Measurements from ENCODE around the gene CADPS2.
A peak's percentile ranks its signal among the peaks of the same experiment; 100 is the strongest.

The CADPS2 gene

DNA sequence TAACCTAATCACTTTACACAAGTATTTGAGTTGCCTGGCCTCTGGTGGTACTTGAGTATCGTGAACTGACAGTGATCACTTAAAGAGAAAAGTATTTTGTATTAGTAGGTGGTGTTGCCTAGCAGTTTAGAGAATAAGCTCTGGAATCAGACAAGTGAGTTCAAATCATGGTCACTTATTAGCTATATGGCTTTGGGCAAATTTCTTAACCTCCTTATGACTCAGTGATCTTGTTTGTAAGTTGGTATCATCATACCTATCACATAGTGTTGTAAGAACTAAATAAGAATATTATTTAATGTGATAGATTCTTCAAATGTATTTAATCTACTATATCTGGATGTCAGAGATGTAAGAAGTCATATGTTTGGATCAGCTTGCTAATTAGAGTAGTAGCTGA lies 351.2 kb downstream of the CADPS2 start:
- WGBS, 2 donors (ENCODE audit: extremely low coverage in 2 of 2, insufficient read length in 2 of 2, insufficient replicate concordance in 1 of 2): no CpG with 5 or more reads among the region's 1 CpG

DNA sequence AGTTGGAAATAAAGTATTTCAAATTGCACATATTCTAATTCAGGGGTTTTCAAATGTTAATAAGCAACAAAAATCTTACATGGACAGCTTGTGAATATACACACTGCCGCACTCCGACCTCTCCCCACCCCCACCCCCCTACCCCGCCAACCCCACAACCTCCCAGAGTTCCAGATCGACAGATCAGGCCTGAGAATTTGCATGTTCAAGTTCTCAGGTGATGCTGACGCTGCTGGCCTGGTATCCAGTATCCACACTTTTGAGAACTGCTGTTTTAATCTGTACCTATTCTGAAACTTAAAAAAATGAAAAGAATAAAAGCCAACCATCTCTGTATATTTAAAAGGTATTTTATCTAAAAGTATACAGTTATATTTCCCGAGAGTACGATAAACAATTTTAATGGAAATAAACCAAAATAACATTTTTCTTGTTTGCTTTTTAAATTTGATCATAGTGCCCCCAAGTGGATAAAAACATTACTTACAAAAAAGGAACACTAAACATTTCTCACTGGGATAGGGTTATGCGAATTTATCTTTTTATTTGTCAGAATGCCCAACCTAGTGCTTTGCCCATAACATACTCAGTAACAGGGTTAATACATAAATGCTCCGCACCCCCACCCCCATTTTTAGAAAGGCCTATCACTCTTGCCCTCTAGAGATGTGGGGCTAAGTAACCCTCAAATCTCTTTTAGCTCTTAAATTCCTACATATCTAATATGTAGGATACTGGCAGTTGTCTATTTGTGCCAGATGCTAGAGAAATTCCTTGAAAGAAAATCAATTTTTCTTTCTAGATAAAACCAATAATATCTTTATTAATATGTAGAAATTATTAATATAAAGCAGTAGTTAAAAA lies 353.6 kb downstream of the CADPS2 start:
- H2BK5ac ChIP-seq (ENCODE audit: low read length): no peak overlapping the region

More for the DNA sequence above, 351.2 kb downstream of the CADPS2 start:
- no peak overlapping the region for H2AFZ ChIP-seq (ENCODE audit: low read length)
- no peak overlapping the region for H3K9ac ChIP-seq (ENCODE audit: low read depth, low read length, poor library complexity)
- no peak for DNase-seq (ENCODE audit: low spot score)
- no peaks in the 10 kb centered on the region for H3K36me3 ChIP-seq (replicated peaks in 1 of 2; ENCODE audit: control insufficient read depth in 2 of 2, insufficient read depth in 2 of 2, low read length in 2 of 2)
- no peaks in the 10 kb centered on the region for H3K27me3 ChIP-seq (ENCODE audit: control insufficient read depth in 3 of 3, insufficient read depth in 3 of 3, low read depth in 1 of 3, low read length in 3 of 3)
- no peak overlapping the region for H3K14ac ChIP-seq (ENCODE audit: low read length)
- H4K8ac ChIP-seq (ENCODE audit: low read depth, low read length): no peak overlapping the region
- H3K18ac ChIP-seq (ENCODE audit: low read length): no peak overlapping the region
- peaks cover 0 to 6% of the 10 kb centered on the region in 2 donors for H3K4me1 ChIP-seq (ENCODE audit: control insufficient read depth in 2 of 2, insufficient read depth in 1 of 2, low read depth in 1 of 2, low read length in 2 of 2)
- H2BK5ac ChIP-seq (ENCODE audit: low read length): no peak overlapping the region
- no peak overlapping the region for H4K91ac ChIP-seq (ENCODE audit: low read depth, low read length, poor library complexity)
- H3K23ac ChIP-seq (ENCODE audit: low read depth, low read length, poor library complexity): no peak overlapping the region
- H3K27ac ChIP-seq (replicated peaks; ENCODE audit: low read length): no peak overlapping the region
- no peak overlapping the region for H2BK12ac ChIP-seq (ENCODE audit: low read length)
- H3K9me3 ChIP-seq (replicated peaks in 1 of 2; ENCODE audit: control insufficient read depth in 2 of 2, insufficient read depth in 1 of 2, low read depth in 1 of 2, low read length in 2 of 2): no peaks in the 10 kb centered on the region
- no peak overlapping the region for H2BK120ac ChIP-seq (ENCODE audit: low read depth, low read length)
- H2AK5ac ChIP-seq (ENCODE audit: low read depth, low read length): no peak overlapping the region
- no peak overlapping the region for H3K4ac ChIP-seq (ENCODE audit: low read length)
- H3K4me2 ChIP-seq (ENCODE audit: insufficient read depth, low read length, poor library complexity, severe bottlenecking): no peak overlapping the region
- H3K79me1 ChIP-seq (ENCODE audit: low read depth, low read length): no peaks in the 10 kb centered on the region
- H2BK15ac ChIP-seq (ENCODE audit: low read length): no peak overlapping the region
- H3K4me3 ChIP-seq (ENCODE audit: low read length in 2 of 2): no peak overlapping the region

DNA sequence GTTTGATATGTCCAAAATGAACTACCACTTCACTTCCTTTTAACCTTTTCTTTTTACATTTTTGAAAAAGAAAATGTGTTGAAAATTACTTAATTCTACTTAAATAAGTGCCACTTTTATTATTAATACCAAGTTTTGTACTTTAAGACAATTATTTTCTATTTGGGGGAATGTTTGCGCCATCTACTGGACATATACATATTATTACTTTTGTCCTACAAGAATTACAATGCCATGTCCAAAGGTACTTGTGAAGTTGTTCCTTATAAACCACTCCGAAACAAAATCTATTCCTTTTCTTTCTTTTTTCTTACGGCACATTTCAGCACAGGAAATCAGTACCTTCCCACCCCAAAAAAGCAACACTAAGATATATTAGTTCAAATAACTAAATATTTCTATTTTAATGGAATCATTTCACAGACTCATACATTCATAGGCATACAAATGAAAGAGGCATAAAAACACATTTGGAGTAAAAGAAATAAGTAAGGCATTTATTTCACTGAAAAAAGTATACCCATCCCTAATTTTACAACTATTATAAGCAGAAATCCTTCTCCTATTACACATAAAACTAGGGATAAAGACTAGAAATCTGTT lies 357.3 kb downstream of the CADPS2 start:
- H3K36me3 ChIP-seq (replicated peaks in 1 of 2; ENCODE audit: control insufficient read depth in 2 of 2, insufficient read depth in 2 of 2, low read length in 2 of 2): no peaks in the 10 kb centered on the region
- no peak overlapping the region for H3K4ac ChIP-seq (ENCODE audit: low read length)
- H4K91ac ChIP-seq (ENCODE audit: low read depth, low read length, poor library complexity): no peak overlapping the region
- H3K18ac ChIP-seq (ENCODE audit: low read length): no peak overlapping the region
- no peaks in the 10 kb centered on the region for H3K27me3 ChIP-seq (ENCODE audit: control insufficient read depth in 3 of 3, insufficient read depth in 3 of 3, low read depth in 1 of 3, low read length in 3 of 3)
- no peak overlapping the region for H4K8ac ChIP-seq (ENCODE audit: low read depth, low read length)
- H3K14ac ChIP-seq (ENCODE audit: low read length): no peak overlapping the region
- H3K4me1 ChIP-seq (ENCODE audit: control insufficient read depth in 2 of 2, insufficient read depth in 1 of 2, low read depth in 1 of 2, low read length in 2 of 2): peaks cover 1 to 6% of the 10 kb centered on the region in 2 donors
- no peak overlapping the region for H2BK15ac ChIP-seq (ENCODE audit: low read length)
- no peaks in the 10 kb centered on the region for H3K79me1 ChIP-seq (ENCODE audit: low read depth, low read length)
- no peak overlapping the region for H3K27ac ChIP-seq (replicated peaks; ENCODE audit: low read length)
- H3K9ac ChIP-seq (ENCODE audit: low read depth, low read length, poor library complexity): no peak overlapping the region
- no peaks in the 10 kb centered on the region for H3K9me3 ChIP-seq (replicated peaks in 1 of 2; ENCODE audit: control insufficient read depth in 2 of 2, insufficient read depth in 1 of 2, low read depth in 1 of 2, low read length in 2 of 2)
- no peak overlapping the region for H2AK5ac ChIP-seq (ENCODE audit: low read depth, low read length)
- WGBS, 2 donors (ENCODE audit: extremely low coverage in 2 of 2, insufficient read length in 2 of 2, insufficient replicate concordance in 1 of 2): no CpG with 5 or more reads among the region's 3 CpGs
- no peak overlapping the region for H3K4me2 ChIP-seq (ENCODE audit: insufficient read depth, low read length, poor library complexity, severe bottlenecking)
- no peak overlapping the region for H2AFZ ChIP-seq (ENCODE audit: low read length)
- no peak overlapping the region for H3K4me3 ChIP-seq (ENCODE audit: low read length in 2 of 2)
- no peak overlapping the region for H2BK120ac ChIP-seq (ENCODE audit: low read depth, low read length)
- no peak overlapping the region for H2BK12ac ChIP-seq (ENCODE audit: low read length)
- no peak overlapping the region for H3K23ac ChIP-seq (ENCODE audit: low read depth, low read length, poor library complexity)
- no peak overlapping the region for H2BK5ac ChIP-seq (ENCODE audit: low read length)
- peak; percentile 39 for DNase-seq (ENCODE audit: low spot score)

More for the DNA sequence above, 353.6 kb downstream of the CADPS2 start:
- Histone ChIP-seq H2BK12ac (ENCODE audit: low read length) (no peak overlapping the region), H3K79me1 (ENCODE audit: low read depth, low read length) (no peaks in the 10 kb centered on the region), H3K9ac (ENCODE audit: low read depth, low read length, poor library complexity) (no peak overlapping the region), H3K4me3 (ENCODE audit: low read length in 2 of 2) (no peak overlapping the region), H3K4ac (ENCODE audit: low read length) (no peak overlapping the region), H3K23ac (ENCODE audit: low read depth, low read length, poor library complexity) (no peak overlapping the region), H2BK120ac (ENCODE audit: low read depth, low read length) (no peak overlapping the region), H3K27ac (replicated peaks; ENCODE audit: low read length) (no peak overlapping the region), H3K36me3 (replicated peaks in 1 of 2; ENCODE audit: control insufficient read depth in 2 of 2, insufficient read depth in 2 of 2, low read length in 2 of 2) (no peaks in the 10 kb centered on the region), H3K27me3 (ENCODE audit: control insufficient read depth in 3 of 3, insufficient read depth in 3 of 3, low read depth in 1 of 3, low read length in 3 of 3) (no peaks in the 10 kb centered on the region), H3K4me1 (ENCODE audit: control insufficient read depth in 2 of 2, insufficient read depth in 1 of 2, low read depth in 1 of 2, low read length in 2 of 2) (peaks cover 0 to 6% of the 10 kb centered on the region in 2 donors), H3K9me3 (replicated peaks in 1 of 2; ENCODE audit: control insufficient read depth in 2 of 2, insufficient read depth in 1 of 2, low read depth in 1 of 2, low read length in 2 of 2) (no peaks in the 10 kb centered on the region), H2BK15ac (ENCODE audit: low read length) (no peak overlapping the region), H3K14ac (ENCODE audit: low read length) (no peak overlapping the region), H4K8ac (ENCODE audit: low read depth, low read length) (no peak overlapping the region), H2AFZ (ENCODE audit: low read length) (no peak overlapping the region), H2AK5ac (ENCODE audit: low read depth, low read length) (no peak overlapping the region), H3K18ac (ENCODE audit: low read length) (no peak overlapping the region), H3K4me2 (ENCODE audit: insufficient read depth, low read length, poor library complexity, severe bottlenecking) (no peak overlapping the region), H4K91ac (ENCODE audit: low read depth, low read length, poor library complexity) (no peak overlapping the region)
- no peak for DNase-seq (ENCODE audit: low spot score)
- no CpG with 5 or more reads among the region's 9 CpGs for WGBS, 2 donors (ENCODE audit: extremely low coverage in 2 of 2, insufficient read length in 2 of 2, insufficient replicate concordance in 1 of 2)

DNA sequence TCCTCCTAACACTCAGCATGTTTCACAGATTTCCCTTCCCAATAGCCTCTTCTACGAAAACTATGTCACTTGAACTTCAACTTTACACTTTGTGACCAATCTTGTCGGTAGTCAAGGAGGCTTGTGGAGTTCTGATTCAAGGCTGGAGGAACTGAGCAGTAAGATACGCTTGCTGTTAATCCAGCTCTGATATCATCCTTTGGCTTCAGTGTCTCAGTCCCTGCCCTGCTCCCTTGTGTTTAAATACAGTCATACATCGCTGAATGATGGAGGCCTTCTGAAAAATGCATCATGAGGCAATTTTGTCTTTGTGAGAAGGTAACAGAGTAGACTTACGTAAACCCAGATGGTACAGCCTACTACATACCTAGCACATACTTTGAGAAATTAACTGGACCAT lies 360.9 kb downstream of the CADPS2 start:
- no peaks in the 10 kb centered on the region for H3K36me3 ChIP-seq (replicated peaks in 1 of 2; ENCODE audit: control insufficient read depth in 2 of 2, insufficient read depth in 2 of 2, low read length in 2 of 2)
- no peak overlapping the region for H2BK15ac ChIP-seq (ENCODE audit: low read length)
- no peaks in the 10 kb centered on the region for H3K27me3 ChIP-seq (ENCODE audit: control insufficient read depth in 3 of 3, insufficient read depth in 3 of 3, low read depth in 1 of 3, low read length in 3 of 3)
- no peak overlapping the region for H3K9ac ChIP-seq (ENCODE audit: low read depth, low read length, poor library complexity)
- no CpG with 5 or more reads among the region's 5 CpGs for WGBS, 2 donors (ENCODE audit: extremely low coverage in 2 of 2, insufficient read length in 2 of 2, insufficient replicate concordance in 1 of 2)
- H2AK5ac ChIP-seq (ENCODE audit: low read depth, low read length): no peak overlapping the region
- no peak overlapping the region for H4K91ac ChIP-seq (ENCODE audit: low read depth, low read length, poor library complexity)
- no peaks in the 10 kb centered on the region for H3K79me1 ChIP-seq (ENCODE audit: low read depth, low read length)
- no peak overlapping the region for H3K18ac ChIP-seq (ENCODE audit: low read length)
- H3K14ac ChIP-seq (ENCODE audit: low read length): no peak overlapping the region
- no peak overlapping the region for H3K4me3 ChIP-seq (ENCODE audit: low read length in 2 of 2)
- H4K8ac ChIP-seq (ENCODE audit: low read depth, low read length): no peak overlapping the region
- no peak overlapping the region for H3K4ac ChIP-seq (ENCODE audit: low read length)
- peaks cover 0 to 1% of the 10 kb centered on the region in 2 donors for H3K4me1 ChIP-seq (ENCODE audit: control insufficient read depth in 2 of 2, insufficient read depth in 1 of 2, low read depth in 1 of 2, low read length in 2 of 2)
- no peak overlapping the region for H3K27ac ChIP-seq (replicated peaks; ENCODE audit: low read length)
- H3K4me2 ChIP-seq (ENCODE audit: insufficient read depth, low read length, poor library complexity, severe bottlenecking): no peak overlapping the region
- no peak overlapping the region for H2BK5ac ChIP-seq (ENCODE audit: low read length)
- no peak overlapping the region for H2AFZ ChIP-seq (ENCODE audit: low read length)
- H2BK12ac ChIP-seq (ENCODE audit: low read length): no peak overlapping the region
- no peak overlapping the region for H2BK120ac ChIP-seq (ENCODE audit: low read depth, low read length)
- no peaks in the 10 kb centered on the region for H3K9me3 ChIP-seq (replicated peaks in 1 of 2; ENCODE audit: control insufficient read depth in 2 of 2, insufficient read depth in 1 of 2, low read depth in 1 of 2, low read length in 2 of 2)
- no peak for DNase-seq (ENCODE audit: low spot score)
- H3K23ac ChIP-seq (ENCODE audit: low read depth, low read length, poor library complexity): no peak overlapping the region
